ENCODE data around the gene CACYBP.

DNA sequence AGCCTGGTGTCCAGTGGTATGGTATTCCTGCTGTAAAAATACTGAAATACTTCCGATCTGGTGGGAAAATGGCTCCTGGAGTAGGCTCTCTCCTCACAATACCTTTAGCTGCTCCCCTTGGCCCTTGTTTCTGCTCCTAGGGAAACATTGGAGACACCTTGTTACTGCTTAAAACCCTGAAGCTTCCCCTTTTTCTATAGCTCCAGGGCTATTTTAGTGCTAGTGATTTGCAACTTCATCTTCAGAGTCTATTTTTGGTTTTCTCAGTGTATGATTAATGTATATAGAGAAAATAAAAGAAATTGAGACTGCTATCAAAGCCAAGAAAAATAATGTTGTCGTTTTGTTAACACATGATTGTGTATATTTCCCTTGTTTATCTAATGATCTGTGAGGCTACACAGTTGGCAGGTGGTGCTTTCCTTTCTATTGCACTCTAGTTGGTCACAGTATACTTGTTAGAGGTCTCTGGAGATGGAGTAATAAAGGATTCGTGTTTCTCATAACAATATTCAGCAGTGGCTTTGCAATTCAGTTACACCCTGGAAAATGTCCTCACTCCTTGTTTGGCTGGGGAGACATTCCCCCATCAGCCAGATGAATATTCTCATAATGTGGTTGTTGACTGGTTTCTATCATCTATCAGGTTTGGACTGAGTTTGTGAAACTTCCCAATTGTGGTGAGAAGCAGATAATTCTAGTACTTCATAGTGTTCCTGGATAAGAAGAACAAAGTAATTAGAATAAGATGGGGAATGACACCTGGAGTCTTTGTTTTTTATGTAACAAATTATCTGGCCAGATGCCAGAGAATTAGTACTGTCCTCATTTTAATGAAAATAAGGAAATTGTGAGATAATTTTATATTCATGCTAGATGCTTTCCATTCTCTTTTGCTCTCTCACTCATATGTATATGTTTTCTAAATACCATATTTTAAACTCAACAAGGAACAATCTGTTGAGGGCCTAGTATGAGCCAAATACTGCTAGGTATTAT is 44.8 kb upstream of the CACYBP start:
- TF ChIP-seq GATA2 (IDR thresholded peaks at IDR 0.05; ENCODE audit: low read depth, low read length) (no peak), GATA3 (IDR thresholded peaks at IDR 0.05; ENCODE audit: low read depth, low read length) (no peak)
